Lower leg skin (tissue), 3 donors: Measurements from ENCODE around the gene TEX101.

Source experiments
- POLR2A ChIP-seq, 2 donors: fragments of 450-650 bp; IDR thresholded peaks; one replicate each; pipeline ENCODE4 v1.6.1; 2016 to 2017; ENCODE audit warnings: antibody characterized with exemption in 2 of 2, mild to moderate bottlenecking in 1 of 2, moderate library complexity in 1 of 2
- TF ChIP-seq, protein P1 (sequence below), 3 donors: fragments of 450-650 bp; IDR thresholded peaks; one replicate each; pipeline ENCODE4 v1.5.1; 2016; ENCODE audit warnings: antibody characterized with exemption in 3 of 3, mild to moderate bottlenecking in 3 of 3, moderate library complexity in 2 of 3

DNA sequence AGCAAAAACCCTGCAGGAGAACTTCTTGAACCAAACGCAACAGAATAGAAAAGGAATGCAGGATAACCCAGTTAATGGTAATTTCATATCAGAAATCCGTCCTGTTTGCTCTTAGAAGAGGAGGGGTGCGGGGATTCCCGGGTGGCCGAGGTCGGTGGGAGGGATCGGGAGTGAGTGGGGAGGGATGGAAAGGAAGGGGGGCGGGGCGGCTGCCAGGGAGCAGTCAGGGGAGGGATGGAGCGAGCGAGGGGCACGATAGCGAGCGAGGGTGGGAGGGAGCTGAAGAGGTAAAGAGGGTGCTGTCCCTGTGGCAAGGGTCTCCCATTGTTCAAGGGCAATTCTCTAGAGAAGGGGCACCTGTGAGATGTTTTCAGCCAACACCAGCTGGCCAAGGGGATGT is 34.7 kb upstream of the TEX101 start:
- TF ChIP-seq, protein P1, sequence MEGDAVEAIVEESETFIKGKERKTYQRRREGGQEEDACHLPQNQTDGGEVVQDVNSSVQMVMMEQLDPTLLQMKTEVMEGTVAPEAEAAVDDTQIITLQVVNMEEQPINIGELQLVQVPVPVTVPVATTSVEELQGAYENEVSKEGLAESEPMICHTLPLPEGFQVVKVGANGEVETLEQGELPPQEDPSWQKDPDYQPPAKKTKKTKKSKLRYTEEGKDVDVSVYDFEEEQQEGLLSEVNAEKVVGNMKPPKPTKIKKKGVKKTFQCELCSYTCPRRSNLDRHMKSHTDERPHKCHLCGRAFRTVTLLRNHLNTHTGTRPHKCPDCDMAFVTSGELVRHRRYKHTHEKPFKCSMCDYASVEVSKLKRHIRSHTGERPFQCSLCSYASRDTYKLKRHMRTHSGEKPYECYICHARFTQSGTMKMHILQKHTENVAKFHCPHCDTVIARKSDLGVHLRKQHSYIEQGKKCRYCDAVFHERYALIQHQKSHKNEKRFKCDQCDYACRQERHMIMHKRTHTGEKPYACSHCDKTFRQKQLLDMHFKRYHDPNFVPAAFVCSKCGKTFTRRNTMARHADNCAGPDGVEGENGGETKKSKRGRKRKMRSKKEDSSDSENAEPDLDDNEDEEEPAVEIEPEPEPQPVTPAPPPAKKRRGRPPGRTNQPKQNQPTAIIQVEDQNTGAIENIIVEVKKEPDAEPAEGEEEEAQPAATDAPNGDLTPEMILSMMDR (IDR thresholded peaks at IDR 0.05), result no peak
- no peak for TF ChIP-seq POLR2A (IDR thresholded peaks at IDR 0.05)
